Esophagus muscularis mucosa (tissue), 4 donors: Measurements from ENCODE around the gene DNMBP.

ENCODE experiments used
- EP300 ChIP-seq: sonication (generic); formaldehyde crosslinking; IDR thresholded peaks from one replicate; pipeline ENCODE4 v1.6.1; 2017; ENCODE audit warnings: antibody characterized with exemption
- POLR2A ChIP-seq: fragments of 450-650 bp; IDR thresholded peaks from one replicate; pipeline ENCODE4 v1.6.1; 2017; ENCODE audit warnings: antibody characterized with exemption, moderate library complexity, mild to moderate bottlenecking, low read depth
- POLR2AphosphoS5 ChIP-seq, 2 donors: sonication (generic); formaldehyde crosslinking; IDR thresholded peaks; one replicate each; pipeline ENCODE4 v1.6.1; 2017; ENCODE audit warnings: antibody characterized with exemption in 2 of 2
- TF ChIP-seq, protein P1 (sequence below), 3 experiments: fragments of 200-600 bp in 2 of 3; fragments of 450-650 bp in 1 of 3; sonication (generic) in 2 of 3; IDR thresholded peaks; one replicate each; pipeline ENCODE4 v1.5.1; 2017 to 2019; ENCODE audit warnings: antibody characterized with exemption in 3 of 3, mild to moderate bottlenecking in 2 of 3, moderate library complexity in 1 of 3

- TF ChIP-seq, protein P1, sequence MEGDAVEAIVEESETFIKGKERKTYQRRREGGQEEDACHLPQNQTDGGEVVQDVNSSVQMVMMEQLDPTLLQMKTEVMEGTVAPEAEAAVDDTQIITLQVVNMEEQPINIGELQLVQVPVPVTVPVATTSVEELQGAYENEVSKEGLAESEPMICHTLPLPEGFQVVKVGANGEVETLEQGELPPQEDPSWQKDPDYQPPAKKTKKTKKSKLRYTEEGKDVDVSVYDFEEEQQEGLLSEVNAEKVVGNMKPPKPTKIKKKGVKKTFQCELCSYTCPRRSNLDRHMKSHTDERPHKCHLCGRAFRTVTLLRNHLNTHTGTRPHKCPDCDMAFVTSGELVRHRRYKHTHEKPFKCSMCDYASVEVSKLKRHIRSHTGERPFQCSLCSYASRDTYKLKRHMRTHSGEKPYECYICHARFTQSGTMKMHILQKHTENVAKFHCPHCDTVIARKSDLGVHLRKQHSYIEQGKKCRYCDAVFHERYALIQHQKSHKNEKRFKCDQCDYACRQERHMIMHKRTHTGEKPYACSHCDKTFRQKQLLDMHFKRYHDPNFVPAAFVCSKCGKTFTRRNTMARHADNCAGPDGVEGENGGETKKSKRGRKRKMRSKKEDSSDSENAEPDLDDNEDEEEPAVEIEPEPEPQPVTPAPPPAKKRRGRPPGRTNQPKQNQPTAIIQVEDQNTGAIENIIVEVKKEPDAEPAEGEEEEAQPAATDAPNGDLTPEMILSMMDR (IDR thresholded peaks at IDR 0.05): no peak
- TF ChIP-seq POLR2A (no peak), EP300 (no peak), POLR2AphosphoS5 (IDR thresholded peaks at IDR 0.05) (no peak)
These were observed 34.0 kb upstream of the DNMBP start for GRCh38 chr10:100043796-100044195.
